Upper lobe of right lung (tissue), 1 donor: ENCODE results near the gene MAML2. TPM values are rescaled to one million over a fixed set of nuclear protein-coding genes. Genes with fewer than 3 reads are reported as not detected.

Experiments
- ATAC-seq: fragments of 200-7000 bp; cut with Tn5 transposase; one replicate; pipeline ENCODE4 v1.9.1; 2020; ENCODE audit warnings: mild to moderate bottlenecking, moderate library complexity
- DNase-seq: peaks from one replicate; pipeline ENCODE4 v3.0.0-alpha.2; 2020
- H3K27ac ChIP-seq: fragments of 200-600 bp; one replicate; pipeline ENCODE4 v1.8.0; 2022
- H3K27me3 ChIP-seq: fragments of 200-600 bp; one replicate; pipeline ENCODE4 v1.8.0; 2022; ENCODE audit warnings: mild to moderate bottlenecking
- H3K36me3 ChIP-seq: fragments of 200-600 bp; one replicate; pipeline ENCODE4 v1.8.0; 2022
- H3K4me1 ChIP-seq: fragments of 200-600 bp; one replicate; pipeline ENCODE4 v1.8.0; 2022
- H3K4me3 ChIP-seq: fragments of 200-600 bp; one replicate; pipeline ENCODE4 v1.8.0; 2022; ENCODE audit warnings: mild to moderate bottlenecking
- H3K9me3 ChIP-seq: fragments of 200-600 bp; one replicate; pipeline ENCODE4 v1.8.0; 2022
- intact Hi-C: fragments of 100-400 bp; cut with DNase I; formaldehyde crosslinking; loops from one replicate; pipeline ENCODE4 v1.11.0; 2022
- total RNA-seq: library from RNA; stranded (reverse); fragmentation: NEBNext Ultra II Directional; extraction: Animal tissue kit (Norgen Biotek cat#: 25700); gene quantifications from one replicate; pipeline ENCODE4 v1.2.1, GENCODE V29; 2021
- TF ChIP-seq, protein P1 (sequence below): fragments of 200-600 bp; IDR thresholded peaks from one replicate; pipeline ENCODE4 v1.8.0; 2022; ENCODE audit warnings: antibody characterized with exemption
- donor health status: DM: no; HTN: yes; CAD: no; lungs with severe emphysema.

Gene MAML2
- total RNA-seq, 1 donor from 2014 or later = 27.5 TPM

DNA sequence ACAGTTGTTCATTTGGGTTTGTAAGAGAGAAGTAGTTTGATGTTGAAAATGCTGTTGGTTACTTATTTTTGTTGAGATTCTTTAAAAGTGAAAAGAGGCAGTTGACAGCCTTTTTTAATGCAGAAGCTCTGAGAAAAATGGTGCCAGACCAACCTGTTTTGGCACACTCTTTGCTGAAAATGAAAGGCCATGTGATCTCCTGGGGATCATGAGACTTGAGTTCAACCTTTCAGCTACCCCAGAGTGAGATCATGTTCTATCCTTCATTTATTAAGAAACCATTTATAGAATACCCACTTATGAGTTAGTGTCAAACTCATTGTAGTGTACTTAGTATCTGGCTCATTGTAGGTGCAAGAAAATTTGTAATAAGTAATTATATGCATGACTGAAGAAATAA lies 196.2 kb downstream of the MAML2 start:
- H3K27ac ChIP-seq = no peak overlapping the region
- H3K4me1 ChIP-seq = peaks cover 18% of the 10 kb centered on the region
- ATAC-seq = no peak
- DNase-seq = no peak
- no peak overlapping the region for H3K4me3 ChIP-seq
- TF ChIP-seq, protein P1, sequence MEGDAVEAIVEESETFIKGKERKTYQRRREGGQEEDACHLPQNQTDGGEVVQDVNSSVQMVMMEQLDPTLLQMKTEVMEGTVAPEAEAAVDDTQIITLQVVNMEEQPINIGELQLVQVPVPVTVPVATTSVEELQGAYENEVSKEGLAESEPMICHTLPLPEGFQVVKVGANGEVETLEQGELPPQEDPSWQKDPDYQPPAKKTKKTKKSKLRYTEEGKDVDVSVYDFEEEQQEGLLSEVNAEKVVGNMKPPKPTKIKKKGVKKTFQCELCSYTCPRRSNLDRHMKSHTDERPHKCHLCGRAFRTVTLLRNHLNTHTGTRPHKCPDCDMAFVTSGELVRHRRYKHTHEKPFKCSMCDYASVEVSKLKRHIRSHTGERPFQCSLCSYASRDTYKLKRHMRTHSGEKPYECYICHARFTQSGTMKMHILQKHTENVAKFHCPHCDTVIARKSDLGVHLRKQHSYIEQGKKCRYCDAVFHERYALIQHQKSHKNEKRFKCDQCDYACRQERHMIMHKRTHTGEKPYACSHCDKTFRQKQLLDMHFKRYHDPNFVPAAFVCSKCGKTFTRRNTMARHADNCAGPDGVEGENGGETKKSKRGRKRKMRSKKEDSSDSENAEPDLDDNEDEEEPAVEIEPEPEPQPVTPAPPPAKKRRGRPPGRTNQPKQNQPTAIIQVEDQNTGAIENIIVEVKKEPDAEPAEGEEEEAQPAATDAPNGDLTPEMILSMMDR = no peak
- no peaks in the 10 kb centered on the region for H3K9me3 ChIP-seq
- intact Hi-C loops = no loop called here
- no peaks in the 10 kb centered on the region for H3K36me3 ChIP-seq
- no peaks in the 10 kb centered on the region for H3K27me3 ChIP-seq

GRCh38 chr11:96145163-96145585 lies 197.8 kb downstream of the MAML2 start:
- Histone ChIP-seq H3K27ac (no peak overlapping the region), H3K36me3 (no peaks in the 10 kb centered on the region), H3K4me1 (peaks cover 22% of the 10 kb centered on the region), H3K27me3 (no peaks in the 10 kb centered on the region), H3K4me3 (no peak overlapping the region), H3K9me3 (no peaks in the 10 kb centered on the region)
- intact Hi-C loops = no loop called here
- TF ChIP-seq, protein P1 = no peak
- ATAC-seq = peak; percentile 45
- DNase-seq = no peak

- DNase-seq = no peak
- intact Hi-C loops = no loop called here
- no peaks in the 10 kb centered on the region for H3K27me3 ChIP-seq
- H3K27ac ChIP-seq = no peak overlapping the region
- TF ChIP-seq, protein P1 = no peak
- peaks cover 25% of the 10 kb centered on the region for H3K4me1 ChIP-seq
- H3K9me3 ChIP-seq = no peaks in the 10 kb centered on the region
- no peaks in the 10 kb centered on the region for H3K36me3 ChIP-seq
- ATAC-seq = no peak
- H3K4me3 ChIP-seq = no peak overlapping the region
Measured at GRCh38 chr11:96144553-96144952, 198.4 kb downstream of the MAML2 start.

DNA sequence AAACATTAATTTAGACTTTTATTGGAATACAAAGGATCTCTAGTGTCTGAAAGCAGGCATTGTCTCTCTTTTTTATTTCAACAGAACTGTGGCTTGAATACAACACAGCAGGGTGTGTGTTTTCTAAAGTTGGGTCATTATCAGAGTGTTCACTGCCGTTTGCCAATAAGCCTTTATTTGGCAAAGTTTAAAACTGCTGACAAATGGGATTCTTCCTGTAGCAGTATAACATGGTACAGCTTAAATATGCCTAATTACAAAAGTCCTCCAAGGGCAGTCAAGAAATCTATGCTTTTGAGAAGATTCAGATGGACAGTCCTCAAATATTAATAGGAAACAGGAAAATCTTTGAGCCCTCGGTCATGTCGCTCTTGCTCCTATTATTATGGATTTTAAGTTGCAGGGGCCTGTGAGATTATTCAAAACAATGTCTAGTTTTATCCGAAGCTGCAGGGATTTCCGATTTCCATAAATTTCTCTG lies 199.9 kb downstream of the MAML2 start:
- Histone ChIP-seq H3K27me3 (no peaks in the 10 kb centered on the region), H3K36me3 (no peaks in the 10 kb centered on the region), H3K27ac (no peak overlapping the region), H3K4me3 (no peak overlapping the region), H3K4me1 (peaks cover 25% of the 10 kb centered on the region), H3K9me3 (no peaks in the 10 kb centered on the region)
- ATAC-seq (no peak), DNase-seq (no peak)
- intact Hi-C loops = no loop called here
- TF ChIP-seq, protein P1 = no peak

- no peak for DNase-seq
- no peak for ATAC-seq
- Histone ChIP-seq H3K27me3 (no peaks in the 10 kb centered on the region), H3K9me3 (no peaks in the 10 kb centered on the region), H3K36me3 (no peaks in the 10 kb centered on the region), H3K4me3 (no peak overlapping the region), H3K4me1 (peaks cover 34% of the 10 kb centered on the region), H3K27ac (no peak overlapping the region)
- TF ChIP-seq, protein P1 = no peak
- intact Hi-C loops = no loop called here
Measured at GRCh38 chr11:96141626-96142025, 201.4 kb downstream of the MAML2 start.

- intact Hi-C loops = no loop called here
- H3K36me3 ChIP-seq = no peaks in the 10 kb centered on the region
- ATAC-seq (peak; percentile 55), DNase-seq (no peak)
- no peaks in the 10 kb centered on the region for H3K9me3 ChIP-seq
- peaks cover 40% of the 10 kb centered on the region for H3K4me1 ChIP-seq
- TF ChIP-seq, protein P1 = no peak
- H3K4me3 ChIP-seq = no peak overlapping the region
- no peak overlapping the region for H3K27ac ChIP-seq
- H3K27me3 ChIP-seq = no peaks in the 10 kb centered on the region
Measured at GRCh38 chr11:96139691-96140090, 203.3 kb downstream of the MAML2 start.
